Activated effector memory CD4-positive, alpha-beta T cell treated with Interleukin-2 at 50 U/mL for 16 hours (primary cell): ENCODE data around the gene C1QTNF7.

Experiments
- DNase-seq: peaks from one replicate; pipeline ENCODE4 v3.0.0-alpha.2; 2020

Gene C1QTNF7

DNA sequence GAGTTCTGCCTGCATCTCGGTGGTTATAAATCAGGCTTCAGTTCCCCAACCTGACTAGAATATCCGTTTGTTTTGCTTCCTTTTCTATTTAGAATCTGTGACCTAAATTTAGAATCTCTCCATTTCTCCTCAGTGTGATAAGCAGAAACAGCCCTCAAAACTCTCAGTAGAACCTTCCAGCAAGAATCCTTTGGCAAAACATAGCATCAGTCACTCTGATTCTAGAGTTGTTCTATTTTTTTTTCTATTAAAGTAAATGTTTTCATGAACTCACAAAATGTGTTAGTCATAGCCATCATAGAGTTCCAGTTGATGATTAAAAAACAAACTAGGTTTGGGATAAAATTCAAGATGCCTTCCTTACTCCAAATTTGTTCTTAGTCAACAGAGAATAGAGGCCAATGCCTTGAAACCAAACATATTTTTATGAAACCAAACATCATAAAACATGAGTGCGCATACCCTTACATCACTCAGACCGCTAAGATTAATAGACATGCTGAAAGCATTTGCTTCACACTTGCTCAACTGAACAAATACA is 13.2 kb upstream of the C1QTNF7 start:
- no peak for DNase-seq

- no peak for DNase-seq
These were observed 11.2 kb upstream of the C1QTNF7 start for GRCh38 chr4:15416357-15417232.

DNA sequence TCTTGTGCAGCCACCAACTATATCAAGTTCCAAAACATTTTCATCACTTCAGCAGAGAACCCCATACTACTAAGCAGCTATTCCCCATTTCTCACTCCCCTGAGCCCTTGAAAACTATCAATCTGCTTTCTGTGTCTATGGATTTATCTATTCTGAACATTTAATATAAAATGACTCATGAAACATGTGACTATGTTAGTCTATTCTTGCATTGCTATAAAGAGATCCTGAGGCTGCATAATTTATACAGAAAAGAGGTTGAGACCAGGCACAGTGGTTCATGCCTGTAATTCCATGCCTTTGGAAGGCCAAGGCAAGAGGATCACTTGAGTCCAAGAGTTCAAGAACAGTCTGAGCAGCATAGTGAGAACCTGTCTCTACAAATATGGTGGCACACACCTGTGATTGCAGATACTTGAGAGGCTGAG is 10.6 kb upstream of the C1QTNF7 start:
- no peak for DNase-seq

DNA sequence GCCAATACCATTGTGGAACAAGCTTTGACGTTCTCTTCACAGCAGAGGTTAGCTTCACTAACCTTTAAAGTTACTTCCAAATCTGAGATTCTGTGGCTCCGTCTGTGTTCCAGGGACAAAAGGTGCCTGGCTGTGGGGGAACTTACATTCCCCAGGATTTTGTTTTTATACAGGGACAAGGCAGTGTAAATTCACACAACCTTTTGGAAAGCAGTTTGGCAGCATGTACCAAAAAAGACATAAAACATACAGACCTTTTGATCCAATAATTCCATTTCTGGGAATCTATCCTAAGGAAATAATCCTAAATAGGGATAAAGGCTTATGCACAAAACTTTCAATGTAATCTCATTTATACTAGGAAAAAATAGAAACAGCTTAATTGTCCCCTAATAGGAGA is 8.9 kb upstream of the C1QTNF7 start:
- DNase-seq: no peak

- no peak for DNase-seq
These were observed 7.2 kb upstream of the C1QTNF7 start for GRCh38 chr4:15420642-15421041.

GRCh38 chr4:15423285-15423711 is 4.5 kb upstream of the C1QTNF7 start:
- no peak for DNase-seq

DNA sequence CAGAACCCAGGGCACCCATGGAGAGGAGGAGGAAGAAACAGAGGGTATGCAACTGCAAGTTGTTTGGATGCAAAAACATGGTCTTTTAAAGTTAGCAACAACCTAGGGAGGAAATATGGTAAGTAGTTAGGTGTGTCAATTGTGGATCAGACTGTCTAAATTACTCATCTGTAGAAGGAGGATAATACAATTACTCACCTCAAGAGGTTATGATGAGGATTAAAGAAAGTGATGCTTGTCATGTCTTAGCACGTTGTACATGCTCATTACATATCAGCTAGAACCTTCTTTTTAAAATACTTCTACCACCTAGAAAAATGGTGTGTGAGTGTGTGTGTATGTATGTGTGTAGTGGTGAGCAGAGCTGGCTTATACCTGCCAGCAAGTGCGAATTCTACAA is 2.3 kb upstream of the C1QTNF7 start:
- no peak for DNase-seq

DNA sequence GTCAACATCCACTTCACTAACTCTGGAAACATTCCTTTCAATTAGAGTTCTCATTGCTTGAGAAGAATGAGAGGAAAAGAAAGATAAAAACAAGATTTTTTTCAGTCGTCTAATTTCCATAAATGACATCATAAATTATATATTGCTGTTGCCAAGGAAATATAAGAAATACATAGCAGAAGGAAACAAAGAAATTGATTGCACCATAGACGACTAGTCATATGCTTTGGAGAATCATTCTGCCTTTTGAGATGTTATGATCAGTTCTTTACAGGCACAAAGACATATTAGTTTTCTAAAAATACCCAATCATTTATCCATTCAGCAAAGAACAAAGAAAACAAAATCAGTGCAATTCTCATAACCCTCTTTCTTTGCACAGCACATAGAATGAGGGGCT is 672 bp upstream of the C1QTNF7 start:
- DNase-seq: no peak

DNA sequence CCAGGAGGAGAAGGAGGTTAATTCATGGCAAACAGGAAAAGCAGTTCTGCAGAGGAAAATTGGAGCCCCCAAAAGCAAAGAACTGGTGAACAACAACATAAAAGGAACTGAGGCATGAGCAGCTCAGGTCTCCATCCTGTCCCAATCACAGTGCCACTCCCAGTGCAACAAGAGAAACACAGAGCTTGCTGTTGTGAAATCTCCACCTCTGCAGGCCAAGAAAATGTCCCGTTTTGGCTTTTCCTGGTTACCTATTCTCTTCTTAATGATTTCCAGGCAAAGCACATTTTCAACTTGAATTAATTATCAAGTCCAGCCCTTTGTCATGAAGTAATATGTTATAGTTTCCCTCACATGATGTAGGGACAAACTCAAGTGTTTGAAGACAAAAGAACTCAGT is 778 bp downstream of the C1QTNF7 start:
- DNase-seq: no peak

GRCh38 chr4:15434091-15434490 is 6.3 kb downstream of the C1QTNF7 start:
- no peak for DNase-seq

- no peak for DNase-seq
These were observed 6.8 kb downstream of the C1QTNF7 start for GRCh38 chr4:15434676-15435075.

GRCh38 chr4:15436513-15436912 is 8.7 kb downstream of the C1QTNF7 start:
- DNase-seq: no peak

DNA sequence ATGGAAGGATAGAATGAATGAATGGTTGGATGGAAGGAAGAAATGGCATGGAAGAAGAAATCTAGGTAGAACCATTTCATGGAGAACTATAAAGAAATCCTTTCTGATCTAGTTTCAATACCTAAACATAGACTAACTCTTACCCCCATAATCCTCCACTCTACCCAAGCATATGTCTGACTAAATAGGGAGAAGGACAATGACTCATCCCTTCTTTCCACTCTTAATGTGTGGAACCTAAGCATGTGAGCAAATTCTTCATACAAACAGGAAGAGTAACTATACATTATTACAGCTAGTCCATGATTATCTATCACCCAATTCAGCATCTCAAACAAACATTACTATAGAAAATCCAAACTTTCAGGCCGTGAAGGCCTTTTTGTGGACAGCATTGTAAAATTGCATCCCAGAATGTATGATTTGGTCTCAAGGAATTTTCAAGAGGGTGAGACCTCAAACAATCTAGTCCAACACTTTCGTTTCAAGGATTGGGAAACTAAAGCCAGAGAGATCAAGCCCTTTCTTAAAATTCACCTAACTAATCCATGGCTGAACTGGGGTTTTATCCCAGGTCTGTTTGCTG is 11.2 kb downstream of the C1QTNF7 start:
- DNase-seq: no peak

- no peak for DNase-seq
These were observed 15.7 kb downstream of the C1QTNF7 start for GRCh38 chr4:15443371-15444160.

DNA sequence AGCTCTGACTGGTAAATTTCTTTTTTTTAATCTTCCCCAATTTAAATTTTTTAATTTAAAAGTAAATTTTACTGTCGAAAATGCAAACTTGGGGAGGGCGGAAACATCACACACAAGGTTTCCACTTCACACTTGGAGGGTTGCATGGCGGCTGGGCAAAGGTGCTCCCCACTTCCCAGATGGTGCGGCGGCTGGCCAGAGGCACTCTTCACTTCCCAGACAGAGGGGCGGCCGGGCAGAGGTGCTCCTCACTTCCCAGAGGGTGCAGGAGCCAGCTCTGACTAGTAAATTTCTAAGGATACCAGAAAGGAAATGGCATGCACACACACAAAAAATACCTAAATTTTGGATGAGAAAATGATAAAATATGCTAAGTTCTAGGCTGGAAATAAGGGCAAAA is 16.4 kb downstream of the C1QTNF7 start:
- DNase-seq: no peak

DNA sequence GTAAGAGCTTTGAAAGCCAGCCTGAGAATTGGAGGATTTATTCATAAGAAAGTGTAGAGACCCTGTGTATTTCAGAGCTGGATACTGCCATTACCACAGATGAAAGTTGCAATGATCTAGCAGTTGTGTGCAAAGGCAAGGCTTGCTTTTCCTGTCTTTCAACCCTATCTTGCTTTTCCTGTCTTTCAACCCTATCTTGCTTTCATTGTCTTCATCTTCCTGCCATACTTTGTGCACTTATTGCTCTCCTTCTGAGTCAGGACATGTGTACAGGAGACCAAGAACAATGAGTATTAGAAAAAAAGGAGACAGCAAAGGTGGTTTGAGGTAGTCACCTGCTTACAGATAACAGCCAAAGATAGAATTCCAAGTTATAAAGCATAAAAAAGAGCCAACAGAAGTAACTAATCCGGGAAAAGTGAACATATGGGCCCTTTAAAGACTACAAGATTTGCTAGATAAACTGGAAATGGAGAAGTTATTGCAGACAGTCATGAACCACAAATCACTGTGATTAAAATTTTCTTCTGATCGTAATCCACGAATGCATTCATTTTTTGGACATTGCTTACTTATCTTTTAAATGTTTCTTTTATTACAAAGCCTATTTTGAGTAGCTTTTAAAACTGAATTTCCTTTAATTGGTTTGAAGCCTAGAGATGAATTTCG is 17.2 kb downstream of the C1QTNF7 start:
- DNase-seq: no peak

DNA sequence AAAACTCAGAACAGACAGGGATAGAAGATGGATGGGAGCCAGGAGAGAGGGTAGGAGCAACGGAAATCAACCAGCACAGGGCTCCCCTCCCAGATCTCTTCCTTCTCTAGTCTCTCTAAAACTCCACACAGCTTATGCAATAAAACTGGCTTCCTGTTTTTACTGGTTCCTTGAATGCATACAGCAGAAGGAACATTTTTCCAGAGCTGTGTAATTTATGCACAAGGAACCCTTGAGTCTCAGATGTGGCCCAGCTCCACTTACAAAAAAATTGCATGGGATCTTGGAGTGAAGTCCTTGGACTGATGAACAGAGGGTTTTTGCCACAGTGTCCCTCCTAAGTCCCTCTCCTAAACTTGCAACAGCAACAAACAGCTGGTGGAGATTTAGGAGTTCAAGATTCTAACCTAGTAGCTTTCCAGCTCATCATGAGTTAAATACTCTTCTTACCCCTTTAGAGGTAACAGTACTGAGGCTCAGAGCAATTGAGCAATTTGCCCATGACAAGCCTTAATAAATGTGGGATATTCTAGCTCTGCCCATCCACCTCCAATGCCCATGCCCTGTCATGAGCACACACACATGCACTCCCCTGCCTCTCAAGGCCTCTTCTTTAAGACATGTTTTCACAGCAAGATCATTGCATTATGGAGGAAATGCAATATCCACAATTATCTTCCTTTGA is 23.5 kb downstream of the C1QTNF7 start:
- no peak for DNase-seq

- DNase-seq: no peak
These were observed 24.3 kb downstream of the C1QTNF7 start for GRCh38 chr4:15451866-15452765.

- no peak for DNase-seq
These were observed 27.5 kb downstream of the C1QTNF7 start for GRCh38 chr4:15455290-15455689.

DNA sequence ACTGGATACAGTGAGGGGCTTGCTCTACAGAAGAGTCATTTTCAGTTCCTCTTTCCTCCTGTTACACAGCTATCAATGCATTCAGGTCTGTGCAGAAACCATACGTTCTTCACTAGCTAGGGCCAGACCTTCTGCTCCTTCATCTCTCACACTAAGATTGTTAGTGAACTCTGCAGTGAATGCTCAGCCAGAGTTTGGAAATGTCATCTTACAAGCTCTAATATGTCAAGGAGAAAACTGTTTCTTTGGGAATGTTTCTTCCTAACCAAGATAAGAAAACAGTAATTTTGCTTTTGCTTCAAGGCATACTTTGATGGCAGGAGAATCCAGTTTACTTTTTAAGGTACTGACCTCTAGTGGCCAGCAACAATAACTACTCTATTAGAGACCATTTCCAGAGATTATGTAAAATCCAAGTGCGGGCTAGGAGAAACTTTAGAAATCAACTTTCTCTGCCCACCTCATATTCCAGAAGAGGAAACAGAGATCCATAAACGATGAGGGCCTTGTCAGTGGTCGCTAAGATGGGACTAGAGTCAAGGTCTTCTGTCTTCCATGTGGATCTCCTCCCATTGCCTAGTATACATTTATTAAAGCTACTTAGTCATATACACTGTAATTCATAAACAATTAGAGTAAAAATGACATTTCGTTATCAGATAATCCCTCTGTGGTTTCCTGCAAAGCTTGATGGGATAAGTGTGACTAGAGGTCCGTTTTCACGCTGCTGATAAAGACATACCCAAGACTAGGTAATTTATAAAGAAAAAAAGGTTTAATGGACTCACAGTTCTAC is 29.8 kb downstream of the C1QTNF7 start:
- no peak for DNase-seq
